ENCODE results near the gene PDE6A.

PDE6A gene

DNA sequence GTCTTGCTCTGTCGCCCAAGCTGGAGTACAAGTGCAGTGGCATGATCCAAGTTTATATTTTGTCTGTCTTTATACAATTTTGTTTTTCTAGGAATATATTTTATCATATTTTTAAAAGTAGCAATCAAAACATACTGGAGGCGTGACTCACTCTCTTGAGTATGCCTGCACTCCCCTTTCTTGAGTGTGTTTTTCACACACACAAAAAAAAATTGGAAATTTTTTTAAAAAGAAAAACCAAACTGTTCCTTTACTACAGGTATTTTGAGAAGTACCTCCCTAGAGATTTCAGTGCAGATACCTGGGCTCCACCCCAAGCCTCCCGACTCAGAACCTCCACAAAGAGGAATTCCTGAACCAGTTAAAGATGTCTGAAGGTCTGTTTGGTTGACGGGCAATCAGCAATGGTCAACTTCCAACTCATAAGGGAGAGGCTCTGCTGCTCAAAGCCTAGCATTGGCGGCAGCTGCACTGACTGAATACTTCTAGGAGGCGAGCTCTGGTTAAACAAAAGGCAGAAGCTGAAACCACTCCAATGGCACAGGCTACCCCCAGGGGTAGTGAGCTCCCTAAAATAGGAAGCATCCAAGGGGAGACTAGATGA lies 27.4 kb downstream of the PDE6A start:
- Histone ChIP-seq H3K27ac (ENCODE audit: extremely low read depth, low read depth, low read length) (no peak overlapping the region), H3K36me3 (ENCODE audit: control insufficient read depth in 2 of 2, insufficient read depth in 1 of 2, low read length in 2 of 2) (no peaks in the 10 kb centered on the region), H3K4me3 (ENCODE audit: low read depth, low read length) (no peak overlapping the region), H3K9me3 (ENCODE audit: control insufficient read depth, insufficient read depth, low read depth, low read length) (no peaks in the 10 kb centered on the region), H3K4me1 (ENCODE audit: control insufficient read depth, insufficient read depth, low read length) (no peaks in the 10 kb centered on the region)
- TF ChIP-seq ZNF785 (tag by site-specific recombination; IDR thresholded peaks at IDR 0.05) (no peak), ZNF132 (tag by site-specific recombination; IDR thresholded peaks at IDR 0.05; ENCODE audit: borderline replicate concordance) (no peak), ZBTB8A (tag by site-specific recombination; IDR thresholded peaks at IDR 0.05) (no peak), ZNF610 (tag by site-specific recombination; IDR thresholded peaks at IDR 0.05; ENCODE audit: borderline replicate concordance) (no peak), RBAK (tag by site-specific recombination; IDR thresholded peaks at IDR 0.05) (no peak), ZNF391 (tag by site-specific recombination; IDR thresholded peaks at IDR 0.05; ENCODE audit: borderline replicate concordance, low read depth) (no peak), ZNF529 (tag by site-specific recombination; IDR thresholded peaks at IDR 0.05; ENCODE audit: insufficient replicate concordance) (no peak), ZNF548 (tag by site-specific recombination; IDR thresholded peaks at IDR 0.05) (no peak), GLIS2 (tag by site-specific recombination; IDR thresholded peaks at IDR 0.05) (no peak)
- TF ChIP-seq, protein P1, sequence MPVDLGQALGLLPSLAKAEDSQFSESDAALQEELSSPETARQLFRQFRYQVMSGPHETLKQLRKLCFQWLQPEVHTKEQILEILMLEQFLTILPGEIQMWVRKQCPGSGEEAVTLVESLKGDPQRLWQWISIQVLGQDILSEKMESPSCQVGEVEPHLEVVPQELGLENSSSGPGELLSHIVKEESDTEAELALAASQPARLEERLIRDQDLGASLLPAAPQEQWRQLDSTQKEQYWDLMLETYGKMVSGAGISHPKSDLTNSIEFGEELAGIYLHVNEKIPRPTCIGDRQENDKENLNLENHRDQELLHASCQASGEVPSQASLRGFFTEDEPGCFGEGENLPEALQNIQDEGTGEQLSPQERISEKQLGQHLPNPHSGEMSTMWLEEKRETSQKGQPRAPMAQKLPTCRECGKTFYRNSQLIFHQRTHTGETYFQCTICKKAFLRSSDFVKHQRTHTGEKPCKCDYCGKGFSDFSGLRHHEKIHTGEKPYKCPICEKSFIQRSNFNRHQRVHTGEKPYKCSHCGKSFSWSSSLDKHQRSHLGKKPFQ (tag by site-specific recombination; IDR thresholded peaks at IDR 0.05) = no peak
- TF ChIP-seq, protein P2, sequence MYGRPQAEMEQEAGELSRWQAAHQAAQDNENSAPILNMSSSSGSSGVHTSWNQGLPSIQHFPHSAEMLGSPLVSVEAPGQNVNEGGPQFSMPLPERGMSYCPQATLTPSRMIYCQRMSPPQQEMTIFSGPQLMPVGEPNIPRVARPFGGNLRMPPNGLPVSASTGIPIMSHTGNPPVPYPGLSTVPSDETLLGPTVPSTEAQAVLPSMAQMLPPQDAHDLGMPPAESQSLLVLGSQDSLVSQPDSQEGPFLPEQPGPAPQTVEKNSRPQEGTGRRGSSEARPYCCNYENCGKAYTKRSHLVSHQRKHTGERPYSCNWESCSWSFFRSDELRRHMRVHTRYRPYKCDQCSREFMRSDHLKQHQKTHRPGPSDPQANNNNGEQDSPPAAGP (tag by site-specific recombination; IDR thresholded peaks at IDR 0.05) = no peak
- TF ChIP-seq, protein P3, sequence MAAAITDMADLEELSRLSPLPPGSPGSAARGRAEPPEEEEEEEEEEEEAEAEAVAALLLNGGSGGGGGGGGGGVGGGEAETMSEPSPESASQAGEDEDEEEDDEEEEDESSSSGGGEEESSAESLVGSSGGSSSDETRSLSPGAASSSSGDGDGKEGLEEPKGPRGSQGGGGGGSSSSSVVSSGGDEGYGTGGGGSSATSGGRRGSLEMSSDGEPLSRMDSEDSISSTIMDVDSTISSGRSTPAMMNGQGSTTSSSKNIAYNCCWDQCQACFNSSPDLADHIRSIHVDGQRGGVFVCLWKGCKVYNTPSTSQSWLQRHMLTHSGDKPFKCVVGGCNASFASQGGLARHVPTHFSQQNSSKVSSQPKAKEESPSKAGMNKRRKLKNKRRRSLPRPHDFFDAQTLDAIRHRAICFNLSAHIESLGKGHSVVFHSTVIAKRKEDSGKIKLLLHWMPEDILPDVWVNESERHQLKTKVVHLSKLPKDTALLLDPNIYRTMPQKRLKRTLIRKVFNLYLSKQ (tag by site-specific recombination; IDR thresholded peaks at IDR 0.05; ENCODE audit: borderline replicate concordance) = no peak
- TF ChIP-seq, protein P4, sequence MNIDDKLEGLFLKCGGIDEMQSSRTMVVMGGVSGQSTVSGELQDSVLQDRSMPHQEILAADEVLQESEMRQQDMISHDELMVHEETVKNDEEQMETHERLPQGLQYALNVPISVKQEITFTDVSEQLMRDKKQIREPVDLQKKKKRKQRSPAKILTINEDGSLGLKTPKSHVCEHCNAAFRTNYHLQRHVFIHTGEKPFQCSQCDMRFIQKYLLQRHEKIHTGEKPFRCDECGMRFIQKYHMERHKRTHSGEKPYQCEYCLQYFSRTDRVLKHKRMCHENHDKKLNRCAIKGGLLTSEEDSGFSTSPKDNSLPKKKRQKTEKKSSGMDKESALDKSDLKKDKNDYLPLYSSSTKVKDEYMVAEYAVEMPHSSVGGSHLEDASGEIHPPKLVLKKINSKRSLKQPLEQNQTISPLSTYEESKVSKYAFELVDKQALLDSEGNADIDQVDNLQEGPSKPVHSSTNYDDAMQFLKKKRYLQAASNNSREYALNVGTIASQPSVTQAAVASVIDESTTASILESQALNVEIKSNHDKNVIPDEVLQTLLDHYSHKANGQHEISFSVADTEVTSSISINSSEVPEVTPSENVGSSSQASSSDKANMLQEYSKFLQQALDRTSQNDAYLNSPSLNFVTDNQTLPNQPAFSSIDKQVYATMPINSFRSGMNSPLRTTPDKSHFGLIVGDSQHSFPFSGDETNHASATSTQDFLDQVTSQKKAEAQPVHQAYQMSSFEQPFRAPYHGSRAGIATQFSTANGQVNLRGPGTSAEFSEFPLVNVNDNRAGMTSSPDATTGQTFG (tag by site-specific recombination; IDR thresholded peaks at IDR 0.05; ENCODE audit: borderline replicate concordance) = no peak
- CTCF ChIA-PET = interaction anchor here (0.6 to 0.7 kb wide), 3 partner anchors 42 to 518 kb away, joined by 3 to 4 read pairs (median 3); no protein-coding TSS in a partner anchor
- POLR2A ChIA-PET = no interaction called here

DNA sequence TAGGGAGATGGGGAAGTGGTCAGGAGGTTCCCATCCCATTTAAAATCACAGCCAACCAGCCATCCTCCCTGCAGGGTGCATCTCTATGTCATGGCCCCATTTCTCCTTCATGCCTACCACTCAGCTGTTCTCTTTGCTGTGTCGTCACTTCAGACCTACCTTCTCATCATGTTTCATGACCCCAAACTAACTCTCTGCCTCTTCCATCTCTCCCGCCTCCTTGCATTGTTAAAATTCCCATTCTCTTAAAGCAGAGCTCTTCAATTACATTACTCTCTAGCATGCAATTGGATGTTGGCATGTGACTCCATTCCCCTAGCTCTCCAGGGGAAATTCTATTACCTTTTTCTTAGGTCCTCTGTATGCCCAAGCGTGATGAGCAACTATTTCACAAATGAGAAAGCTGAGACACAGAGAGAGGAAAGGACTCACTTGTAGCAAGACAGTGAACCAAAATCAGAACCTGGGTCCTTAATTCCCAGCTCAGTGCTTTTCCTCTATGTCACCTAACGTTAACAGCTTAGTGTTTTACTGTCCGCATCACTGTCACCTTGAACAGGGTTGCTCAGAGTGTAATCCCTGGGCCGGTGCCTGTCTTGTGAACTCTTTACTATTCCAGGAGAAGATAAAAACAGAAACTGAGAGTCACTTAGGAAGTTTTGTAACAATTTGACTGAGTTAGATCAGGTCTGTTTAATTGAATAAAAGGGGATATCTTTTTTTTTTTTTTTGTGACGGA lies 28.1 kb downstream of the PDE6A start:
- POLR2A ChIA-PET = no interaction called here
- Histone ChIP-seq H3K4me3 (ENCODE audit: low read depth, low read length) (no peak overlapping the region), H3K4me1 (ENCODE audit: control insufficient read depth, insufficient read depth, low read length) (no peaks in the 10 kb centered on the region), H3K27ac (ENCODE audit: extremely low read depth, low read depth, low read length) (no peak overlapping the region), H3K9me3 (ENCODE audit: control insufficient read depth, insufficient read depth, low read depth, low read length) (no peaks in the 10 kb centered on the region), H3K36me3 (ENCODE audit: control insufficient read depth in 2 of 2, insufficient read depth in 1 of 2, low read length in 2 of 2) (no peaks in the 10 kb centered on the region)
- TF ChIP-seq ZSCAN23 (tag by site-specific recombination; IDR thresholded peaks at IDR 0.05) (no peak), ZNF530 (tag by site-specific recombination; IDR thresholded peaks at IDR 0.05; ENCODE audit: low read depth) (no peak), ZBTB48 (tag by site-specific recombination; IDR thresholded peaks at IDR 0.05) (no peak), RBAK (tag by site-specific recombination; IDR thresholded peaks at IDR 0.05) (no peak), ZNF626 (tag by site-specific recombination; IDR thresholded peaks at IDR 0.05) (no peak), ZNF629 (tag by site-specific recombination; IDR thresholded peaks at IDR 0.05) (no peak), ZNF341 (tag by site-specific recombination; IDR thresholded peaks at IDR 0.05; ENCODE audit: low read depth) (no peak)
- CTCF ChIA-PET = interaction anchor here (0.6 kb wide), 1 partner anchor 280 kb away, joined by 3 read pairs; no protein-coding TSS in a partner anchor

Data from HEK293 (cell line).